SK-N-MC (cell line): ENCODE measurements around the gene SLC6A7.

Source experiments
- EZH2 ChIP-seq: fragments of 200-600 bp; sonication (generic); IDR thresholded peaks from one replicate; pipeline ENCODE4 v1.6.1; 2017; ENCODE audit warnings: antibody characterized with exemption
- POLR2AphosphoS5 ChIP-seq: IDR thresholded peaks from 2 replicates; pipeline ENCODE4 v1.6.1; 2012; ENCODE audit warnings: mild to moderate bottlenecking, low read depth, low read length, borderline replicate concordance

DNA sequence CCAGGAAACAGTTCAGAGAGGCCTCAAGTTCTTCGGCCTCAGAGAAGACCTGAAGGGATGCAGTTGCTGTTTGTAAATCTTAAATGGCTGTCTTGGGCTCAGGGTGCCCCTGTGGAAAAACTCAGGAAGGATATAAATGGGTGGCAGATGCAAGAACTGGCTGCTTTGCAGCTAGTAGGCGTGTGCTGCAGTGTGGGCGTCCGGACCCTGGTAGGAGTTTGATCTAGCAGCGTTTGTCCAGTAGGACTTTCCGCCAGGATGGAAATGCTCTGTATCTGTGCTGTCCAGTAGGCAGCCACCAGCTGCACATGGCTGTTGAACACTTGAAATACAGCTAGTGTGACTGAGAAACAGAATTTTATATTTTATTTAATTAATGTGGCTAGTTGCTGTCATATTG lies 15.6 kb upstream of the SLC6A7 start:
- TF ChIP-seq EZH2 (no peak), POLR2AphosphoS5 (no peak)
